Measurements from ENCODE around the gene SLC25A25.

- no peak for TF ChIP-seq FOXP2 (optimal IDR thresholded peaks at IDR 0.05; ENCODE audit: control extremely low read depth, extremely low read length, insufficient read depth)
- TF ChIP-seq EZH2 (IDR thresholded peaks at IDR 0.05) = no peak
These were observed 82.7 kb downstream of the SLC25A25 start for GRCh38 chr9:128150594-128151308.
